Hindlimb muscle (tissue), 1 donor: ENCODE measurements around the gene SLC35E1. TPM values are rescaled to one million over a fixed set of nuclear protein-coding genes. Genes with fewer than 3 reads are reported as not detected.

Experiments used
- DNase-seq: peaks from one replicate; pipeline ENCODE4 v3.0.0-alpha.2; 2013
- polyA plus RNA-seq: library from polyadenylated mRNA; unstranded; fragments of 120-200 nt; gene quantifications from one replicate; pipeline ENCODE4 v1.2.1, GENCODE V29; 2013; ENCODE audit not compliant: insufficient read length

The SLC35E1 gene
- 32.3 TPM for polyA plus RNA-seq

DNA sequence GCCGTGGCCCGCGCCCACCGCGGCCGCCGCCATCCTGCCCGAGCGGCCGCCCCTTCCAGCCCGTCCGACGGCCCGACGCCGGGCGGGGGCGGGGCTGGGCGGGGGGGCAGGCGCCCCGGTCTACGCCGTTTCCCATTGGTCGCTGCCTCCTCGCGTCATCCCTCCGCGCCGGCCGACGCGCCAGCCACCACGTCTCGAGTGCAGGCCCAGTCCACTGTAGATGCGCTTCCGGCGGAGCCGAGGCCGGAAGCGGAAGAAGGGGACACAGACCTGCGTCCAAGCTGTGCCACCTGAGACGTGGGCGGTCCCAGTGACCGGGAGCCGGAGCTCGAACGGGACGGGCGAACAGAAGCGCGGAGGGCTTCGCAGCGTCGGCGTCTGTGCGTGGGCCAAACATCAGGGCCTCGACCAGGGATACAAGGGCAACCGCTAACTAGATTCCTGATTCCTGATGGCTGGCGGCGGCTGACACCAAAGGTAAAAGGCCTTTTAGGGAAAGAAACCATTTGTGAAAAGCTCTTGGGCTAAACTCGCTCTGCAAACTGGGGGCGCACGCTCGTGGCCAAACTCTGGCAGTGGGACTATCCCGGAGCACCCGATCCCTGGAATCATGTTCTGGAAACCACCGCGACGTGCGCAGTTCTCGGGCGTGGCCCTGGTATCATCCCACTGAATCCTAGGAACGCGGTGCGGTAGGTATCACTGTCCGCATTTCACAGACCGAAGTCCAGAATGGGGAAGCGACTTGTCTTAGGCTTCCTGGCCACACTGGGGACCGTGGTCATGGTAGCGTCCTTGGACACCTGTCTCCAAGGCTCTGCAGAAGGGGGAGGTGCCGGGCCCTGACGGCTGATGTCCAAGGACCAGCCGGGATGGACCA is at the start of gene SLC35E1:
Gene SLC35E1 (minus strand): TSS at position 84 of the 880 bp plus-strand sequence. CDS start 51 bp downstream, at position 33.
- DNase-seq, result peak; percentile 95

GRCh38 chr19:16621165-16621800 is 49.1 kb upstream of the SLC35E1 start:
- no peak for DNase-seq

- DNase-seq, result no peak
Observed at GRCh38 chr19:16620584-16620983, 48.4 kb upstream of the SLC35E1 start.

GRCh38 chr19:16620018-16620417 is 47.8 kb upstream of the SLC35E1 start:
- no peak for DNase-seq

- DNase-seq, result no peak
Observed at GRCh38 chr19:16619457-16619856, 47.2 kb upstream of the SLC35E1 start.

DNA sequence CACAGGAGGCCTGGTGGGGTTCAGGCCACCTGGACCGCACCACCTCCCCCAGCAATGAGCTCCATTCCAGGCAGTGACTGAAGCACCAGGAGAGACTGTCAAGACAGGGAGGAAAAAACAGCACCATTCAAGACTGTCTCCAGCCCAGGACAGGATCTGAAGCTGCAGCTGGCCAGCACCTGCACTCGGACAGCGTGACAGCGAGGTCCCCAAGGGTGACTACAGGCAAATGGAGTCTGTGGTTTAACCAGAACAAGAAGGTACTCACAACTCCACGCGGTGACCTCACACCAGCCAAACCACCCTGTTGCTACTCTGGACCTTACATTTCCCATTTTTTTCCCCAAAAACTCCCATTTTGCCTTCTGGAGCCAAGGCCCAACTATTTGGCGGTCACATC is 46.0 kb upstream of the SLC35E1 start:
- DNase-seq, result no peak

- DNase-seq, result no peak
Observed at GRCh38 chr19:16615808-16616207, 43.6 kb upstream of the SLC35E1 start.

DNA sequence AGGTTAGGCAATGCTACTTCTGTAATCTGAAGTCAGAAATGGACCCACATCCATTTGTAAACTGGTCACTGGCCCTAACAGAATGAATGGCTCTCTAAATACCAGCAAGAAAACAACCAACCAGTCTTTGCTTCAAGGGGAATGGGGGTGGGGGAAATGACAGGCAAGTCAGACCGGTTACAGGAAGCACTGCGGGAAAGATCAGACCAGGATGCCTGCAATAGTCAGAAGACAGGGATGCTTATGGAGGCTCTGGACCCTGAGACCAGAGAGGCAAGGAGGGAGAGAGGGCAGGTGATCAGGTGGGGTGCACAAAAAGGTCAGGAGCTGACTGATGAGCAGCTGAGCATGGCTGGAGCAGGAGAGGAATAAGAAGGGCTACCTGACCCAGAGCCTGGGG is 42.7 kb upstream of the SLC35E1 start:
- no peak for DNase-seq

DNA sequence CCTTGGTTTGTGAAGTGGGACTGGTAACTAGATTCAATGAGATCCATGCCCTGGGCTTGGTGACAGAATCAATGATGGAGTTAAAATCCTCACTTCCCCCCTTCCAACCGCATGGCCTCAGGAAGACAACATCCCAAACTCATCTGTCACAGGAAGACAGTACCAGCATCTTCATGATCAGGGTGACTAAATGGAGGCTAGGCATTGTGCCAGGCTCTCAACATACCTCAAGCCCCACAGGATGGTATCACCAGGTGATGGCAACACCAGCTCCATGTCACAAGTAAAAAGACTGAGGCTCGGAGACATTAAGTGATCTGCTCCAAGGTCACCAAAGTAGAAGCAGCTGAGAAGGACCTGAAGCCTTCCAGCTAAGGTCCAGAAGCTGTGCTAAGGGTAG is 41.6 kb upstream of the SLC35E1 start:
- DNase-seq, result no peak

GRCh38 chr19:16612636-16613035 is 40.4 kb upstream of the SLC35E1 start:
- DNase-seq, result no peak

DNA sequence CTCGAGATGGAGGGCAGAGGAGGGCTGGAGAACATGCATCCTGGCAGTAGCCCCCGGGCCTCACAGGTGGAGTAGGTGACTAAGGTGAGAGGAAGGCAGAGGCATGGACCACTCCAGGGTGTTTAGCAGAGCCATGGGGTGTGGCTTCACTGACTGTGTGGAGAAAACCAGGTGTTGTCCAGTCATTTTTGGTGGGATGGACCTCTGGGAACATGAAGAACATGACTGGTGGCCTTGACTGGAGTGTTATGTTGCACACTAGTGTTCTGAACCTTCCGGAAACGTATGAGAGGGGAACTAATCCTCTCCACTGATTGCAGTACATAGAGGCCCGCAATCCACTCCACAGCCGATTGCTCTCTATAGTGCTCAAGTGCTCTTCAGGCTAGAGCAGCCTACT is 38.9 kb upstream of the SLC35E1 start:
- no peak for DNase-seq

DNA sequence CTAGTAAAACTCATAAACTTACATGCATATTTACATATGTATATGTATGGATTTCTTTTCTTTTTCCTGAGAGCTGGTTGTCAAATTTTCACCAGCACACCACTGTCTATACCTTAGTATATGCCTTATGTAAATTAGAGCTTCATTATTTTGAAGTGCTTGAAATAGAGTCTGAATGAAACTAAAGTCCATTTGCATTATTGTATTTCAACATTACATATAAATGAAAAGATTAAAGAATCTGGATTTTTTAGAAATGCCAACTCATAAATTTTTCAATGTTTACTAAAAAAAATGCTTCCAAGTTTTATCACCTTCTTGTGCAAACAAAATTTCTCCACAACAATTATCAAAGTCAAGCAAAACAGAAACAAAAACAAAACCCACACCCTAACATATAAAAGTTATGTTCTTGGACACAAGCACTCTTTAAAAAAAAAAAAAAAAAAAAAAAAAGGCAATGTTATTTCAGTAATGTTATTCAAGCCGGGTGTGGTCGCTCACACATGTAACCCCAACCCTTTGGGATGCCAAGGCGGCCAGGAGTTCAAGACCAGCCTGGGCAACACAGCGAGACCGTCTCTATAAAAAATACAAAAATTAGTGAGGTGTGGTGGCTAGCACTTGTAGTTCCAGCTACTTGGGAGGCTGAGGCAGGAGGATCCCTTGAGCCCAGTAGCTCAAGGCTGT is 37.4 kb upstream of the SLC35E1 start:
- DNase-seq, result no peak

GRCh38 chr19:16608290-16608739 is 36.1 kb upstream of the SLC35E1 start:
- DNase-seq, result no peak

GRCh38 chr19:16607819-16608218 is 35.6 kb upstream of the SLC35E1 start:
- no peak for DNase-seq

GRCh38 chr19:16605553-16605994 is 33.4 kb upstream of the SLC35E1 start:
- DNase-seq, result no peak

DNA sequence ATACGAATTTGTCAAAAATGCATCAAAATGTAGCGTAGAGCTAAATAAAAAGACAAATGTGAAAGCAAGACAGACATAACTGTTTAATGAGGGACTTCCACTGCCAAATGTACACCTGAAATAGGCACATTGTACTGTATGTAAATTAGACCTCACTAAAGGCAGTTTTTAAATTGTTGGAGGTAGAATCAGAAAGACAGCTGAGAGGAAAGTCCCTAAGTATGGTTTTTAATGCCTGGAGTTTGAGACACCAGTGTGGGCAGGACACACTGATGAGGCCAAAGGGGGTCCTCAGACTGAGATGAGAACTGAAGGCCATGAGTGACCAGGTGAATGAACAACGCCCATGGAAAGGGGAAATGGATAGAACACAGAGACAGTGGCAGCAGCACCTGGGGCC is 32.9 kb upstream of the SLC35E1 start:
- DNase-seq, result no peak

DNA sequence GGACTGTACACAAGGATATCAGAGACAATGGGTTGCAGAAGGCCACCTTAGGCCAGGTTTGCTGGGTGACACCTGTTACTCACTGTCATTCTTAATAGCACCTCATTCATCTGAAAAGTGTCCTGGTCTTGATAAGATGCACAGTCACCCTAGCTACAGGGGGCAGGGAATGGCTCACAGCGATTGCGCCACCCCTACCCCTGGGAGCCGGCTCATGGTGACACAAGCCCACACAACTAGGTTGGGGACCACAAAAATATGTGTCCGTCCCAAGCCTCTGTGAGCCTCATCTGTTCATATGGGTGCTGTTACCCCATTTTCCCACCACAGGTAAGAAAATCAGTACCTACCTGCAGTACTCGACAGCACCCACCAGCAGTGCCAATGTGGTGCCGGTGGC is 32.4 kb upstream of the SLC35E1 start:
- DNase-seq, result no peak

- DNase-seq, result no peak
Observed at GRCh38 chr19:16603090-16603489, 30.9 kb upstream of the SLC35E1 start.

- DNase-seq, result no peak
Observed at GRCh38 chr19:16601378-16602052, 29.3 kb upstream of the SLC35E1 start.

GRCh38 chr19:16600824-16601223 is 28.6 kb upstream of the SLC35E1 start:
- DNase-seq, result no peak

- DNase-seq, result no peak
Observed at GRCh38 chr19:16599655-16600346, 27.6 kb upstream of the SLC35E1 start.

DNA sequence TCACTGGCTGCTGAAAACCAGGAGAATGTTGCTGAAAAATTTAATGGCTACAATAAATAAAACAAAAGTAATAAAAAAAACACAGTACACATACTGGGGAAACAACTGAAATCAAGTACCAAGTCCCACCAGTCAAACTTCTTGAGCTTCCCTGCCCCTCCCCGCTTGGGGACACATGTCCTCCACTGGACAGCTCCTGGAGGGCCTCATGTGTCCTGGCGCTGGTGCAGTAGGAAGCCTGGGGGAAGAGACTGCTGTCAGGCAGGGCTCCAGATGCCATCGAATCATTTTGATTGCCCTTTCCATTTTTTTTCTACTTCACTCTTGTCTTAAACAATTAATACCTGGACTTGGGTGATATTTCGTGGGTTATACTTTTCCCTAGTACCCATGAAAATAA is 26.6 kb upstream of the SLC35E1 start:
- no peak for DNase-seq
